CD4-positive, alpha-beta T cell treated with Interleukin-2 at 100 ng/mL for 4 hours (primary cell): ENCODE data around the gene CAMTA1.

Source experiments
- DNase-seq: peaks from one replicate; pipeline ENCODE4 v3.0.0-alpha.2; 2020; ENCODE audit warnings: low spot score

CAMTA1 gene

DNA sequence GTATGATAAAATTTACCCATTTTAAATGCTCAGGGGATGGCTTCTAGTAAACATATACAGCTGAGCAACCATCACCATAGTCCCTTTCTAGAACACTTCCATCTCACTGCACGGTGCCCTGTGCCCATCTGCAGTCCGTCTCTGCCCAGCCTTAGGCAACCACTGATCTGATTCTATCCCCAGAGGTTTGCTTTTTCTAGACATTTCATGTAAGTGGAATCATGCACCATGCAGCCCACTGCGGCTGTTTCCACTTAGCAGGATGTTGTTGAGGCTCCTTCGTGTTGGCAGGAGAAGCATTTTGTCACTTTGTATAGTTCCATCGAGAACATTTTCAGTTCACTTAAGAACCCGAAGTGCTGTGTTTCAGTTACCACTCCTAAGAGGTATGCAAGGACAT, 958.1 kb downstream of the CAMTA1 start:
- no peak for DNase-seq

DNA sequence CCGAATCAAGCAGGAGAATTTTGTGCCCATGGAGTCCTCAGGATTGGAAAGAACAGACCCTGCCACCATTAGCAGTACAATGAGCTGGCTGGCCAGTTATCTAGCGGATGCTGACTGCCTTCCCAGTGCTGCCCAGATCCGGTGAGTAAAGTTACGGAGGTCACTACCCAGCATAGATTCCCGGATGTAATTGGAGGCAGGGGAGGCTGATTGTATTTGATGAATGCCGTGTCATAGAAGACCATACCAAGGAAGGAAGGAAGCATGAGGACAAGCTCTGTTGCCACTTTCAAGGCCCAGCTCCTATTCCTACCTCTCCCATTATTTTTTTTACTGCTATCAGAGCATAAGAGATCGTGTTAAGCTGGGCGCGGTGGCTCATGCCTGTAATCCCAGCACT, 959.6 kb downstream of the CAMTA1 start:
- no peak for DNase-seq

DNA sequence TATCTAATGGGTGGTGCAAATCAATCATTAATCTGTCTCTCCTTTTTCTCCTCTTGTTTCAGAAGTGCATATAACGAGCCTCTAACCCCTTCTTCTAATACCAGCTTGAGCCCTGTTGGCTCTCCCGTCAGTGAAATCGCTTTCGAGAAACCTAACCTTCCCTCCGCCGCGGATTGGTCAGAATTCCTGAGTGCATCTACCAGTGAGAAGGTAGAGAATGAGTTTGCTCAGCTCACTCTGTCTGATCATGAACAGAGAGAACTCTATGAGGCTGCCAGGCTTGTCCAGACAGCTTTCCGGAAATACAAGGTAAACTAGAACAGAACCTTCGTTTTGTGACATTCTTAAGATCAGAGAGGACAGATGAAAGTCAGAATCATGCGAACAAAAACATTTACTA, 960.5 kb downstream of the CAMTA1 start:
- DNase-seq: no peak

- no peak for DNase-seq
These were observed 962.4 kb downstream of the CAMTA1 start for GRCh38 chr1:7747605-7748004.

DNA sequence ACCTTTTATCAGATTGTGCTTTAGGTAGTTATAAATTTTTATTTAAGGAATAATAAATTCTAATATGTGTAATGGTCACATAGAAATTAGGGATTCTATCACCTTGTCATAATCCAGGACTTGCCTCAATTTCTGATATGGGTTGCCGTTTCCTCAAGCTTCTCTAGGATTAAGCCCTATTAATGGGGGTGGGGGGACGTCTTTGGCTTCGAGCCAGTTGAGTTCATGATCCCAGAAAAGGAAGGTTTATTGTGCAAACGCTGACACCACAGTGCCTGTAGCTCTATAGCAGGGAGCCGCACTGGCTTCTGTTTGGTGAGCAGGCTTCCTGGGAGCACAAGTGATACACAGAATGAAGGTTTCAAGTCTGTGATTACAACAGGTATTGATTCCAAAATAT, 963.9 kb downstream of the CAMTA1 start:
- DNase-seq: no peak

DNA sequence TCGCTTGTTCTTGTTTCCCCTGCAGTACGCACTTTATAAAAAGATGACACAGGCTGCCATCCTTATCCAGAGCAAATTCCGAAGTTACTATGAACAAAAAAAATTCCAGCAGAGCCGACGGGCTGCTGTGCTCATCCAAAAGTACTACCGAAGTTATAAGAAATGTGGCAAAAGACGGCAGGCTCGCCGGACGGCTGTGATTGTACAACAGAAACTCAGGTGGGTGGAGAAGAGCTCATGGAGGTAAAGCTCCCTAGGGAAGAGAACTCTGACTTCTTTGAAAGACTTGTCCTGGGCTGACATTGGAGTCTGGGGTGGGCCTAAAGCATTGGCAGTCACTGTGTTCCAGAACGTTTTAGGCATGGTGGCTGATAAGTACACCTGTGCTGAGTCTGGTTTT, 965.9 kb downstream of the CAMTA1 start:
- DNase-seq: no peak

GRCh38 chr1:7752512-7753417, 967.5 kb downstream of the CAMTA1 start:
- peak; percentile 58 for DNase-seq

DNA sequence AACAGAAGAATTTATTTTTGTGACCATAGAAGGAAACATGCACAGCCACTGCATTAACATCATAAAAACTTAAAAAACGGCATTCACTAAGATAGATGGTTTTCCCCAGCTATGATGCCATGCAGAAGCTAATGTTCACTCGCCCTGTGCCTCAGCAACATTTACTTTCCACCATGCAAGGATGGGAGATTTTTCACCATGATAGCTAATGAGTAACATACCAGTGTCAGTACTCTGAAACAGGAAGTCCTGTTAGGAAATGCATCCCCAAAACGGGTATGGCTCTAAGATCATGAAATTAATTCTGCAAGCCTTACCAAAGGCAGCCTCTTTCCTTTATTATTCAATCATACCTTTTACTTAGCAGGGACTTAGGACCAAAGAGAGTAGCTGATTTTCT, 968.4 kb downstream of the CAMTA1 start:
- DNase-seq: no peak

GRCh38 chr1:7754234-7754633, 969.0 kb downstream of the CAMTA1 start:
- DNase-seq: no peak

- DNase-seq: no peak
These were observed 970.2 kb downstream of the CAMTA1 start for GRCh38 chr1:7755448-7755847.

- no peak for DNase-seq
These were observed 975.0 kb downstream of the CAMTA1 start for GRCh38 chr1:7760245-7760644.

- DNase-seq: no peak
These were observed 975.8 kb downstream of the CAMTA1 start for GRCh38 chr1:7761103-7761502.

DNA sequence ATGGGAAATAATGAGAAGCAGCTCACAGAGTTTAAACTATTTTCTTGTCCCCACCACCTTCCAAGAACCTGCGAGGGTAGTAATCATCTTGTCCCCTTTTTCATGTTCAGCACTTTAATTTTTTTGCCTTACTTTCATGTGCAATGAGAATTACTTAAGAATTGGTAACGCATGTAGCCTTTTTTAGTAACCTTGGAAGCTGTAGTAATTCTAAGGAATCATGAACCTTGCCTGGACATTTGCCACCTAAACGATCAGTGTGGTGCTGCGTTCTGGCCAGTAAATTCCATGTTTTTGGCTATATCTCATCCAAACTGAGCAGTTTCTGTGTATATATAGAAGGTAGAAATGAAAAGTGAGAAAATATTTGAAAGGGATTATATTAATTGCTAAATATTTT, 981.9 kb downstream of the CAMTA1 start:
- DNase-seq: no peak

- no peak for DNase-seq
These were observed 983.3 kb downstream of the CAMTA1 start for GRCh38 chr1:7768583-7768982.

GRCh38 chr1:7769673-7770412, 984.6 kb downstream of the CAMTA1 start:
- DNase-seq: no peak

DNA sequence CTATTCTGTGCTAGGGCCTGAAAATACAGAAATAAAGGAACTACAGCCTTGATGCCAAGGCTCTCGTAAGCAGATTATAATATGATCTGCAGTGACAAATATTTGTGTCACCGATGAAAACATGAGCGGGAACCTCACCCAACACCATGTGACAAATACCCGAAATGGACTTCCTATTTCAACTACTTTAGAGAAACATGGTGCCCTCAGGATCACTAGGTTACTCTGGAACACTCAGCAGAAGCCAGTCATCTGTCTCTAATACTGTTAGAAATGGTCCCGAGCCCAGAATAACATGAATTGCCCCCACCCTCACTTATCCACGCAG, 985.4 kb downstream of the CAMTA1 start:
- DNase-seq: no peak

DNA sequence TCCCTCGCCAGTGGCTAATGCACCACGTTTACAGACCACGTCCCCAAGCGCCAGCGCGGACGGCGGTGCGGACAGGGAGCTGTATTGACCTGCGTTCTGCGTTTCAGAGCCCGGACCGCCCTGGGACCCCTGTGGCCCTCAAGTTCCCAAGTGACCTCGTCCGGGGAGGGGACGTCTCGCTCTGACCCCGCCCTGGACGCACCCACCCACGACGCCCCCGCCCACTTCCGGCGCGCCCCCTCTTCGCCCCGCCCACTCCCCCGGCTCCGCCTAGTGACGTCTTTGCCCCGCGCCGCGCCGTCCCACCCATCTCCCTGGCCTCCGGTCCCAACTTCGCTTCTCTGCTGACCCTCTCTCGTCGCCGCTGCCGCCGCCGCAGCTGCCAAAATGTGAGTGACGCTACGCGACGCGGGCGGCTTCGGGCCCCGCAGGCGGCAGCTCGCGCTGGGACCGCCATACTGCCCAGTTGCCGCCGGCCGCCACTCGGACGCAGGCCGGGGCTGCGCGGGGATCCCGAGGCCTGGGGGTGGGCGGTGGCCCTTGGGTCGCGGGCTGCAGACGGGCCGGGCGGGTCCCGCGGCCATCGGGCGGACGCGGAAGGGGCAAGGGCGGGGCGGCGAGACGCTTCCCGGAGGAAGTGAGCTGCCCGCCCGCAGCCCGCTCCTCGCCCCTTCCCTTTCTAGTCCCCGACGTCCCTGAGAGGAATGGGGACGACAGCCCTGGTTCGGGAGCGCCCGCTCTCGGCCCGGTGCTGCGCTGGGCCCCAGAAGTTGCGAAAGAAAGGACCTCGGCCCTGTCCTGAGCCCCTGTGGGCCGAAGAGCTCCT, 986.0 kb downstream of the CAMTA1 start, which contains the start of gene VAMP3:
VAMP3 (plus strand) TSS at position 300 of the 826 bp plus-strand sequence; CDS start at position 388, 88 bp downstream.
- DNase-seq: peak; percentile 84

- no peak for DNase-seq
These were observed 986.6 kb downstream of the CAMTA1 start for GRCh38 chr1:7771823-7772299.

DNA sequence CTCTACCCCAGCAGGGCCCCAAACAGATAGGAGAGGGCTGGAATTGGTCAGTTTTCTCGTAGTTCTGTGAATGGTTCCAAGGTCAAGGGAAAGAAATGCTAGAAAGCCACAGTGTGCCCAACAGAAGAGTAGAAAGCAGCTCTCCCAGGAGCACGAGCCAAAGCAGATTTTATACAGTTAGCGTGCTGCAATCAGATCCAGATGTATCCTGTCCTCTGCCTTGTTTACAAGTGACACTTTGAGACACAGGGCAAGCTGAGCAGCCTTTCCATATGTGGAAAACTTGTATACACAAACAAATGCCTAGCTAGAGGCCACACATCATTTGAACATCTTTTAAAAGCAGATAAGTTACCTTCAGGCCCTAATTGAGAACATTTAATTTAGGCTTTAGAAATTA, 992.3 kb downstream of the CAMTA1 start:
- DNase-seq: no peak

GRCh38 chr1:7778133-7778628, 992.9 kb downstream of the CAMTA1 start:
- no peak for DNase-seq

GRCh38 chr1:7780976-7781375, 995.7 kb downstream of the CAMTA1 start:
- DNase-seq: no peak

- DNase-seq: no peak
These were observed 996.2 kb downstream of the CAMTA1 start for GRCh38 chr1:7781501-7781900.
